Colonic mucosa (tissue), 4 donors: ENCODE measurements around the gene SLC22A14. TPM values are rescaled to one million over a fixed set of nuclear protein-coding genes. Genes with fewer than 3 reads are reported as not detected.

Experiments
- DNase-seq: peaks from one replicate; pipeline ENCODE4 v3.0.0-alpha.2; 2020
- H3K27ac ChIP-seq: fragments of 200-600 bp; one replicate; pipeline ENCODE4 v1.8.0; 2021
- H3K27me3 ChIP-seq: fragments of 200-600 bp; one replicate; pipeline ENCODE4 v1.8.0; 2021
- H3K36me3 ChIP-seq: fragments of 200-600 bp; one replicate; pipeline ENCODE4 v1.8.0; 2021
- H3K4me1 ChIP-seq: fragments of 200-600 bp; one replicate; pipeline ENCODE4 v1.8.0; 2021; ENCODE audit warnings: mild to moderate bottlenecking
- H3K4me3 ChIP-seq: fragments of 200-600 bp; one replicate; pipeline ENCODE4 v1.8.0; 2021
- H3K9ac ChIP-seq, 2 donors: one replicate each; pipeline ENCODE4 v1.7.0; 2013; ENCODE audit warnings: control low read depth in 2 of 2, low read depth in 2 of 2, low read length in 2 of 2
- H3K9me3 ChIP-seq: fragments of 200-600 bp; one replicate; pipeline ENCODE4 v1.8.0; 2021
- CTCF ChIP-seq: fragments of 200-600 bp; IDR thresholded peaks from one replicate; pipeline ENCODE4 v1.8.0; 2022; ENCODE audit warnings: antibody characterized with exemption, mild to moderate bottlenecking
- intact Hi-C: fragments of 100-400 bp; cut with DNase I; formaldehyde crosslinking; loops from one replicate; pipeline ENCODE4 v1.14.1; 2022
- total RNA-seq, 2 donors: library from RNA; stranded (reverse); fragmentation: NEBNext Ultra II Directional in 1 of 2; extraction: Animal tissue kit (Norgen Biotek cat#: 25700) in 1 of 2; gene quantifications; one replicate each; pipeline ENCODE4 v1.2.1, GENCODE V29; 2021
- donor health status: healthy.
- donor health status: DM: no; HTN: no; CAD: no.
- donor health status: DM: no; HTN: no; CAD: no.

The SLC22A14 gene
- total RNA-seq, 2 donors from 2014 or later: 0.11 to 0.44 TPM

- Histone ChIP-seq H3K9me3 (no peaks in the 10 kb centered on the region), H3K4me3 (no peak overlapping the region), H3K4me1 (no peaks in the 10 kb centered on the region), H3K27me3 (no peaks in the 10 kb centered on the region), H3K27ac (no peak overlapping the region), H3K36me3 (no peaks in the 10 kb centered on the region), H3K9ac (no peak overlapping the region)
- intact Hi-C loops: no loop called here
- DNase-seq: no peak
- no peak for TF ChIP-seq CTCF
These were observed 78.3 kb downstream of the SLC22A14 start for GRCh38 chr3:38360345-38360744.

- H3K27me3 ChIP-seq: no peaks in the 10 kb centered on the region
- intact Hi-C loops: no loop called here
- TF ChIP-seq CTCF: no peak
- H3K9ac ChIP-seq: no peak overlapping the region
- H3K9me3 ChIP-seq: no peaks in the 10 kb centered on the region
- no peaks in the 10 kb centered on the region for H3K36me3 ChIP-seq
- no peak overlapping the region for H3K4me3 ChIP-seq
- H3K4me1 ChIP-seq: no peaks in the 10 kb centered on the region
- H3K27ac ChIP-seq: no peak overlapping the region
- DNase-seq: no peak
These were observed 79.4 kb downstream of the SLC22A14 start for GRCh38 chr3:38361496-38361895.

- Histone ChIP-seq H3K27me3 (no peaks in the 10 kb centered on the region), H3K4me1 (no peaks in the 10 kb centered on the region), H3K27ac (no peak overlapping the region), H3K9ac (no peak overlapping the region), H3K4me3 (no peak overlapping the region), H3K9me3 (no peaks in the 10 kb centered on the region), H3K36me3 (no peaks in the 10 kb centered on the region)
- TF ChIP-seq CTCF: no peak
- no peak for DNase-seq
- intact Hi-C loops: no loop called here
These were observed 80.7 kb downstream of the SLC22A14 start for GRCh38 chr3:38362825-38363224.

DNA sequence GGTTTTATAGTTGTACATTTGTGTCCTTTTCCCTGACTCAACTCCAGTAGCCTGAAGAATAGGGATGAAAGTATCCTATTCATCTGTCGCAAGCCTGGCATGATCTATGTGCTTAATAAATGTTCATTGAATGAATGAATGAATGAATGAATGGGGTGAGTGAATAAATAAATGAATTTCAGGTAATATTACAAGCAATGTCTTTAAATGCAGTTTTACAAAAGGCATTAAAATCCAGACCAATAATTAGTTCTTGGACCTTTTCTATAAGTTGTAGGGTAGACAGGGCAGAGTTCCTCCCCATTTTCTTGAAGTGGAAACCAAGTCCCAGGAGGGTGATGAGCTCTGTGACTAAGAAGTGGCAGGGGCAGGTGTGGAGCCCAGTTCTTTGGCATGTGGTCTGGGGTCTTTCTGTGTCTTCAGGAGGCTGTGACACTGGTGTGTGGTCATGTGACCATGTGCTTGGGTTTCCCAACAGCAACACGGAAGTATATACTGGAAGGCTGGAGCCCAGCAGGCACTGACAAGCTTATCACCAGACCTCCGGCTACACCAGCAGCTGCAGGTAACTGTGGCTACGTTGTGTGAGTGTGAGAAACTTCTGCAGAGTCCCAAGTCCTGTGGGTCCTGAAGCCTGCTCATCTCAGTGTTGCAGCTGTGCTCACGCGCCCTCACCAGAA, 82.8 kb downstream of the SLC22A14 start:
- no peak for DNase-seq
- no peak for TF ChIP-seq CTCF
- H3K27ac ChIP-seq: no peak overlapping the region
- no peak overlapping the region for H3K9ac ChIP-seq
- H3K4me1 ChIP-seq: no peaks in the 10 kb centered on the region
- no peaks in the 10 kb centered on the region for H3K27me3 ChIP-seq
- no peak overlapping the region for H3K4me3 ChIP-seq
- H3K9me3 ChIP-seq: no peaks in the 10 kb centered on the region
- H3K36me3 ChIP-seq: no peaks in the 10 kb centered on the region
- intact Hi-C loops: loop anchor here (5.0 kb wide), 1 partner anchor 112 kb away; no protein-coding TSS in a partner anchor

GRCh38 chr3:38365469-38366062, 83.5 kb downstream of the SLC22A14 start:
- H3K4me3 ChIP-seq: no peak overlapping the region
- TF ChIP-seq CTCF: no peak
- H3K27ac ChIP-seq: no peak overlapping the region
- intact Hi-C loops: loop anchor here (5.0 kb wide), 1 partner anchor 112 kb away; no protein-coding TSS in a partner anchor
- no peak for DNase-seq
- H3K9ac ChIP-seq: no peak overlapping the region
- no peaks in the 10 kb centered on the region for H3K36me3 ChIP-seq
- H3K4me1 ChIP-seq: no peaks in the 10 kb centered on the region
- no peaks in the 10 kb centered on the region for H3K27me3 ChIP-seq
- no peaks in the 10 kb centered on the region for H3K9me3 ChIP-seq
